SK-N-SH (cell line): ENCODE measurements around the gene GPLD1. TPM values are rescaled to one million over a fixed set of nuclear protein-coding genes. Genes with fewer than 3 reads are reported as not detected.

Experiments
- CTCF ChIA-PET: fragments of 300-600, 350-600 bp; formaldehyde crosslinking; extraction: SDS; loops from one replicate; lab custom pipeline; 2021; lab: Yijun Ruan, JAX
- POLR2A ChIA-PET: fragments of 350-600 bp; sonication (Branson Sonifier 250); formaldehyde crosslinking; extraction: SDS; loops from one replicate; lab custom pipeline; 2020; ENCODE audit warnings: antibody characterized with exemption, inconsistent platforms; lab: Yijun Ruan, JAX
- DNase-seq: peaks from one replicate; pipeline ENCODE4 v3.0.0; 2012
- H2AFZ ChIP-seq: fragments of 200-600 bp; sonication (generic); 2 replicates; pipeline ENCODE4 v1.8.1; 2016; ENCODE audit warnings: antibody characterized with exemption, mild to moderate bottlenecking, low read depth
- H3F3A ChIP-seq: fragments of 200-600 bp; sonication (generic); replicated peaks from 2 replicates; pipeline ENCODE3; 2016; ENCODE audit warnings: antibody characterized with exemption, mild to moderate bottlenecking; ENCODE audit not compliant: insufficient read depth
- H3K27ac ChIP-seq, 2 experiments: fragments of 200-500 bp in 1 of 2; fragments of 200-600 bp in 1 of 2; sonication (Bioruptor generic) in 1 of 2; sonication (generic), shearing (Covaris generic) in 1 of 2; 2 replicates each; pipeline versions ENCODE4 v1.5.1 to v1.6.1; 2014 to 2016; ENCODE audit warnings: low read depth in 2 of 2, inconsistent platforms in 1 of 2, low read length in 1 of 2, mild to moderate bottlenecking in 1 of 2, mixed read lengths in 1 of 2
- H3K27me3 ChIP-seq: fragments of 200-600 bp; sonication (generic), shearing (Covaris generic); 2 replicates; pipeline ENCODE4 v1.6.1; 2016; ENCODE audit warnings: mixed run types; ENCODE audit not compliant: insufficient read depth
- H3K36me3 ChIP-seq, 2 experiments: fragments of 200-500 bp in 1 of 2; fragments of 200-600 bp in 1 of 2; sonication (Bioruptor generic) in 1 of 2; sonication (generic) in 1 of 2; replicated peaks in 1 of 2; 2 replicates each; pipeline versions ENCODE3 to v1.5.1; 2014 to 2016; ENCODE audit warnings: low read length in 1 of 2, mild to moderate bottlenecking in 1 of 2; ENCODE audit not compliant: insufficient read depth in 2 of 2, control insufficient read depth in 1 of 2
- H3K4me1 ChIP-seq, 2 experiments: fragments of 200-500 bp in 1 of 2; fragments of 200-600 bp in 1 of 2; sonication (Bioruptor generic) in 1 of 2; sonication (generic), shearing (Covaris generic) in 1 of 2; 2 replicates each; pipeline versions ENCODE4 v1.5.1 to v1.6.1; 2014 to 2016; ENCODE audit warnings: low read depth in 1 of 2, low read length in 1 of 2, mixed run types in 1 of 2; ENCODE audit not compliant: insufficient read depth in 2 of 2, control insufficient read depth in 1 of 2
- H3K4me2 ChIP-seq: fragments of 200-600 bp; sonication (generic), shearing (Covaris generic); 2 replicates; pipeline ENCODE4 v1.6.1; 2017; ENCODE audit warnings: mixed run types
- H3K4me3 ChIP-seq, 2 experiments: fragments of 200-500 bp in 1 of 2; fragments of 200-600 bp in 1 of 2; sonication (Bioruptor generic) in 1 of 2; sonication (generic), shearing (Covaris generic) in 1 of 2; 2 replicates each; pipeline versions ENCODE4 v1.5.1 to v1.8.1; 2014 to 2016; ENCODE audit warnings: low read depth in 2 of 2, inconsistent platforms in 1 of 2, low read length in 1 of 2, mild to moderate bottlenecking in 1 of 2, mixed read lengths in 1 of 2, moderate library complexity in 1 of 2
- H3K79me2 ChIP-seq: fragments of 200-600 bp; sonication (generic); 2 replicates; pipeline ENCODE4 v1.8.1; 2017; ENCODE audit warnings: mild to moderate bottlenecking; ENCODE audit not compliant: insufficient read depth
- H3K9ac ChIP-seq: fragments of 200-600 bp; sonication (generic); 2 replicates; pipeline ENCODE4 v1.6.1; 2017; ENCODE audit warnings: mixed run types
- H3K9me2 ChIP-seq: fragments of 200-600 bp; sonication (generic); 2 replicates; pipeline ENCODE4 v1.6.1; 2017; ENCODE audit warnings: mixed run types
- H3K9me3 ChIP-seq: fragments of 200-600 bp; sonication (generic); 2 replicates; pipeline ENCODE4 v1.6.1; 2017; ENCODE audit warnings: mixed run types, mild to moderate bottlenecking, moderate library complexity
- H4K20me1 ChIP-seq: fragments of 200-600 bp; sonication (generic); 2 replicates; pipeline ENCODE4 v1.6.1; 2017; ENCODE audit warnings: mild to moderate bottlenecking, mixed run types; ENCODE audit not compliant: insufficient read depth
- CHD2 ChIP-seq: fragments of 150-350 bp; IDR thresholded peaks from 2 replicates; pipeline ENCODE4 v1.6.1; 2018; ENCODE audit warnings: low read length; ENCODE audit not compliant: partially characterized antibody
- EZH2phosphoT487 ChIP-seq: fragments of 200-600 bp; sonication (generic); IDR thresholded peaks from 2 replicates; pipeline ENCODE4 v1.6.1; 2017; ENCODE audit warnings: low read depth, mixed run types, mild to moderate bottlenecking, antibody characterized with exemption, moderate library complexity, borderline replicate concordance
- FOXJ3 ChIP-seq: sonication (generic); formaldehyde crosslinking; IDR thresholded peaks from 2 replicates; pipeline ENCODE4 v1.5.1; 2020; ENCODE audit warnings: mild to moderate bottlenecking, missing genetic modification reagents
- GABPA ChIP-seq: IDR thresholded peaks from 2 replicates; pipeline ENCODE4 v1.4.0; 2012; ENCODE audit warnings: low read depth, mild to moderate bottlenecking
- MAX ChIP-seq: IDR thresholded peaks from 2 replicates; pipeline ENCODE4 v1.4.0; 2012; ENCODE audit warnings: low read depth
- MEF2A ChIP-seq: IDR thresholded peaks from 2 replicates; pipeline ENCODE4 v1.4.0; 2012; ENCODE audit warnings: low read depth, borderline replicate concordance
- NFIC ChIP-seq: IDR thresholded peaks from 2 replicates; pipeline ENCODE4 v1.4.0; 2012; ENCODE audit warnings: borderline replicate concordance
- NRF1 ChIP-seq: IDR thresholded peaks from 2 replicates; pipeline ENCODE4 v1.6.1; 2012; ENCODE audit warnings: low read depth, mild to moderate bottlenecking, low read length
- POLR2AphosphoS5 ChIP-seq: IDR thresholded peaks from 2 replicates; pipeline ENCODE4 v1.6.1; 2012; ENCODE audit warnings: low read depth, low read length
- RCOR1 ChIP-seq: fragments of 150-350 bp; IDR thresholded peaks from 2 replicates; pipeline ENCODE4 v1.6.1; 2017; ENCODE audit warnings: antibody characterized with exemption, low read length
- RFX5 ChIP-seq: IDR thresholded peaks from 2 replicates; pipeline ENCODE4 v1.6.1; 2012; ENCODE audit warnings: mild to moderate bottlenecking, improper control_type of control experiment, low read length
- SIN3A ChIP-seq: IDR thresholded peaks from 2 replicates; pipeline ENCODE4 v1.6.1; 2012; ENCODE audit warnings: low read depth, mild to moderate bottlenecking, low read length, moderate library complexity, borderline replicate concordance
- TAF1 ChIP-seq: IDR thresholded peaks from 2 replicates; pipeline ENCODE4 v1.6.1; 2012; ENCODE audit warnings: low read depth, mild to moderate bottlenecking, low read length, moderate library complexity, borderline replicate concordance
- TCF12 ChIP-seq: IDR thresholded peaks from 2 replicates; pipeline ENCODE4 v1.4.0; 2012
- YY1 ChIP-seq: IDR thresholded peaks from 2 replicates; pipeline ENCODE4 v1.4.0; 2012; ENCODE audit warnings: low read depth, mild to moderate bottlenecking
- WGBS: methylation state at CpG from one replicate; pipeline ENCODE4 v1.1.6; 2017; ENCODE audit warnings: low lambda C conversion rate; 5-methylcytosine and 5-hydroxymethylcytosine counted together
- polyA plus RNA-seq, 3 experiments: library from polyadenylated mRNA; depleted of rRNA; stranded (reverse); fragments of >200 nt; gene quantifications; 2 replicates each; pipeline ENCODE4 v1.2.3, GENCODE V29; 2012
- TF ChIP-seq, protein P1 (sequence below): IDR thresholded peaks from 2 replicates; pipeline ENCODE4 v1.6.1; 2012; ENCODE audit warnings: mild to moderate bottlenecking, low read depth, low read length, moderate library complexity
- TF ChIP-seq, protein P2 (sequence below): IDR thresholded peaks from 2 replicates; pipeline ENCODE4; 2012

Gene GPLD1
- polyA plus RNA-seq, 1 of the 3 experiments (the other 2 are of a cell fraction) = 0.94 TPM

DNA sequence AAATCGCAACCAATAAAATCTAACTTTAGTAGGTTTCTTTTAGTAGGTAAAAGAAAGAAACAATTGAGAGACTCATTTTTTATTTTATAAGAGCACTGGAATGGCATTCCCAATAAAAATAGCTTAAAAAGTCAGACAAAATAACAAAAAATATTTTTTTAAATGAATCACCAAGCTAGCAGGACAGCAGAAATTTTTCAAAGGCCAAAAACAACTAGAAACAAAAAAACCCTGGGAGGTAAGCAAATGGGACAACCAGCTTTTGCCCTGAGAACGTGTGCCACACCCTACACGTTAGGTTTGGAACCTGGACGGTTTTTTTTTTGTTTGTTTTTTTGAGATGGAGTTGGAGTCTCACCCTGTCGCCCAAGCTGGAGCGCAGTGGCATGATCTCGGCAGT, 19.6 kb downstream of the GPLD1 start (continued):
- TF ChIP-seq, protein P1, sequence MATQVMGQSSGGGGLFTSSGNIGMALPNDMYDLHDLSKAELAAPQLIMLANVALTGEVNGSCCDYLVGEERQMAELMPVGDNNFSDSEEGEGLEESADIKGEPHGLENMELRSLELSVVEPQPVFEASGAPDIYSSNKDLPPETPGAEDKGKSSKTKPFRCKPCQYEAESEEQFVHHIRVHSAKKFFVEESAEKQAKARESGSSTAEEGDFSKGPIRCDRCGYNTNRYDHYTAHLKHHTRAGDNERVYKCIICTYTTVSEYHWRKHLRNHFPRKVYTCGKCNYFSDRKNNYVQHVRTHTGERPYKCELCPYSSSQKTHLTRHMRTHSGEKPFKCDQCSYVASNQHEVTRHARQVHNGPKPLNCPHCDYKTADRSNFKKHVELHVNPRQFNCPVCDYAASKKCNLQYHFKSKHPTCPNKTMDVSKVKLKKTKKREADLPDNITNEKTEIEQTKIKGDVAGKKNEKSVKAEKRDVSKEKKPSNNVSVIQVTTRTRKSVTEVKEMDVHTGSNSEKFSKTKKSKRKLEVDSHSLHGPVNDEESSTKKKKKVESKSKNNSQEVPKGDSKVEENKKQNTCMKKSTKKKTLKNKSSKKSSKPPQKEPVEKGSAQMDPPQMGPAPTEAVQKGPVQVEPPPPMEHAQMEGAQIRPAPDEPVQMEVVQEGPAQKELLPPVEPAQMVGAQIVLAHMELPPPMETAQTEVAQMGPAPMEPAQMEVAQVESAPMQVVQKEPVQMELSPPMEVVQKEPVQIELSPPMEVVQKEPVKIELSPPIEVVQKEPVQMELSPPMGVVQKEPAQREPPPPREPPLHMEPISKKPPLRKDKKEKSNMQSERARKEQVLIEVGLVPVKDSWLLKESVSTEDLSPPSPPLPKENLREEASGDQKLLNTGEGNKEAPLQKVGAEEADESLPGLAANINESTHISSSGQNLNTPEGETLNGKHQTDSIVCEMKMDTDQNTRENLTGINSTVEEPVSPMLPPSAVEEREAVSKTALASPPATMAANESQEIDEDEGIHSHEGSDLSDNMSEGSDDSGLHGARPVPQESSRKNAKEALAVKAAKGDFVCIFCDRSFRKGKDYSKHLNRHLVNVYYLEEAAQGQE = no peak
- no peak for TF ChIP-seq RCOR1
- TF ChIP-seq MAX = no peak
- TF ChIP-seq POLR2AphosphoS5 = no peak

GRCh38 chr6:24464253-24465038, 24.9 kb downstream of the GPLD1 start:
- ChIA-PET POLR2A (no interaction called here), CTCF (interaction anchor here (0.9 to 1.4 kb wide), 3 partner anchors 10 to 54 kb away, joined by 3 to 4 read pairs (median 3); no protein-coding TSS in a partner anchor)
- no peaks in the 10 kb centered on the region for H4K20me1 ChIP-seq
- 82% methylated on average over 10 of the region's 11 CpGs for WGBS
- H3K27me3 ChIP-seq = no peaks in the 10 kb centered on the region
- no peak overlapping the region for H3K4me3 ChIP-seq
- H3K9me3 ChIP-seq = no peaks in the 10 kb centered on the region
- H3K4me1 ChIP-seq = no peaks in the 10 kb centered on the region
- DNase-seq = no peak
- no peaks in the 10 kb centered on the region for H3K36me3 ChIP-seq
- H3K9me2 ChIP-seq = no peaks in the 10 kb centered on the region
- TF ChIP-seq POLR2AphosphoS5 = no peak
- TF ChIP-seq TAF1 = no peak
- no peak for TF ChIP-seq MEF2A
- no peak for TF ChIP-seq RFX5
- TF ChIP-seq SIN3A = no peak
- TF ChIP-seq TCF12 = no peak
- no peak for TF ChIP-seq EZH2phosphoT487
- TF ChIP-seq, protein P1 = no peak
- TF ChIP-seq, protein P2, sequence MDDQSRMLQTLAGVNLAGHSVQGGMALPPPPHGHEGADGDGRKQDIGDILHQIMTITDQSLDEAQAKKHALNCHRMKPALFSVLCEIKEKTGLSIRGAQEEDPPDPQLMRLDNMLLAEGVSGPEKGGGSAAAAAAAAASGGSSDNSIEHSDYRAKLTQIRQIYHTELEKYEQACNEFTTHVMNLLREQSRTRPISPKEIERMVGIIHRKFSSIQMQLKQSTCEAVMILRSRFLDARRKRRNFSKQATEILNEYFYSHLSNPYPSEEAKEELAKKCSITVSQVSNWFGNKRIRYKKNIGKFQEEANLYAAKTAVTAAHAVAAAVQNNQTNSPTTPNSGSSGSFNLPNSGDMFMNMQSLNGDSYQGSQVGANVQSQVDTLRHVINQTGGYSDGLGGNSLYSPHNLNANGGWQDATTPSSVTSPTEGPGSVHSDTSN = no peak
- no peak for TF ChIP-seq YY1
- TF ChIP-seq NRF1 = no peak
- TF ChIP-seq FOXJ3 (CRISPR knock-in tag) = no peak
- no peak for TF ChIP-seq NFIC
- TF ChIP-seq GABPA = no peak
- TF ChIP-seq CHD2 = no peak
- no peak overlapping the region for H3K27ac ChIP-seq
- H2AFZ ChIP-seq = no peak overlapping the region
- no peak overlapping the region for H3K4me2 ChIP-seq
- H3F3A ChIP-seq = no peaks in the 10 kb centered on the region
- no peaks in the 10 kb centered on the region for H3K79me2 ChIP-seq
- no peak overlapping the region for H3K9ac ChIP-seq
